DOHH2 (cell line): ENCODE data around the gene SLC16A10.

Source experiments
- EZH2phosphoT487 ChIP-seq: fragments of 200-600 bp; sonication (generic); IDR thresholded peaks from 2 replicates; pipeline ENCODE4 v1.6.1; 2017; ENCODE audit warnings: borderline replicate concordance, mild to moderate bottlenecking, antibody characterized with exemption, low read length, moderate library complexity, mixed read lengths
- TF ChIP-seq, protein P1 (sequence below): fragments of 200-600 bp; sonication (generic); IDR thresholded peaks from one replicate; pipeline ENCODE4 v1.5.1; 2014; ENCODE audit warnings: antibody characterized with exemption, mild to moderate bottlenecking, low read depth, low read length; ENCODE audit not compliant: poor library complexity, severe bottlenecking

GRCh38 chr6:111068866-111069234, 18.5 kb upstream of the SLC16A10 start:
- TF ChIP-seq, protein P1, sequence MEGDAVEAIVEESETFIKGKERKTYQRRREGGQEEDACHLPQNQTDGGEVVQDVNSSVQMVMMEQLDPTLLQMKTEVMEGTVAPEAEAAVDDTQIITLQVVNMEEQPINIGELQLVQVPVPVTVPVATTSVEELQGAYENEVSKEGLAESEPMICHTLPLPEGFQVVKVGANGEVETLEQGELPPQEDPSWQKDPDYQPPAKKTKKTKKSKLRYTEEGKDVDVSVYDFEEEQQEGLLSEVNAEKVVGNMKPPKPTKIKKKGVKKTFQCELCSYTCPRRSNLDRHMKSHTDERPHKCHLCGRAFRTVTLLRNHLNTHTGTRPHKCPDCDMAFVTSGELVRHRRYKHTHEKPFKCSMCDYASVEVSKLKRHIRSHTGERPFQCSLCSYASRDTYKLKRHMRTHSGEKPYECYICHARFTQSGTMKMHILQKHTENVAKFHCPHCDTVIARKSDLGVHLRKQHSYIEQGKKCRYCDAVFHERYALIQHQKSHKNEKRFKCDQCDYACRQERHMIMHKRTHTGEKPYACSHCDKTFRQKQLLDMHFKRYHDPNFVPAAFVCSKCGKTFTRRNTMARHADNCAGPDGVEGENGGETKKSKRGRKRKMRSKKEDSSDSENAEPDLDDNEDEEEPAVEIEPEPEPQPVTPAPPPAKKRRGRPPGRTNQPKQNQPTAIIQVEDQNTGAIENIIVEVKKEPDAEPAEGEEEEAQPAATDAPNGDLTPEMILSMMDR = no peak
- TF ChIP-seq EZH2phosphoT487 = no peak
